AG04450 (cell line): Measurements from ENCODE around the gene NEDD4L. TPM values are rescaled to one million over a fixed set of nuclear protein-coding genes. Genes with fewer than 3 reads are reported as not detected.

Source experiments
- CTCF ChIA-PET: fragments of 300-600, 350-600 bp; formaldehyde crosslinking; extraction: SDS; loops from one replicate; lab custom pipeline; 2022; ENCODE audit warnings: antibody characterized with exemption, inconsistent platforms; lab: Charles Lee
- POLR2A ChIA-PET: fragments of 350-600 bp; formaldehyde crosslinking; extraction: SDS; loops from one replicate; lab custom pipeline; 2021; ENCODE audit warnings: antibody characterized with exemption, inconsistent platforms; lab: Yijun Ruan, JAX
- DNase-seq: peaks from one replicate; pipeline ENCODE4 v3.0.0-alpha.2; 2011; ENCODE audit warnings: low read depth, low spot score
- H3K27ac ChIP-seq: one replicate; pipeline ENCODE4 v1.5.1; 2012; ENCODE audit warnings: low read depth, low read length, control low read depth
- H3K27me3 ChIP-seq: one replicate; pipeline ENCODE4 v1.6.0; 2012; ENCODE audit warnings: low read length; ENCODE audit not compliant: control insufficient read depth, insufficient read depth
- H3K4me3 ChIP-seq: 2 replicates; pipeline ENCODE4 v1.5.1; 2011; ENCODE audit warnings: mild to moderate bottlenecking, low read depth, low read length, control low read depth
- H3K9me3 ChIP-seq: 2 replicates; pipeline ENCODE4 v1.5.1; 2012; ENCODE audit warnings: low read length; ENCODE audit not compliant: control insufficient read depth, insufficient read depth
- CTCF ChIP-seq: IDR thresholded peaks from 2 replicates; pipeline ENCODE4 v1.5.1; 2011; ENCODE audit warnings: low read depth, low read length, control low read depth, inconsistent platforms
- polyA plus RNA-seq: library from polyadenylated mRNA; depleted of rRNA; stranded (reverse); fragments of >200 nt; gene quantifications from 2 replicates; pipeline ENCODE4 v1.2.3, GENCODE V29; 2011

The NEDD4L gene
- polyA plus RNA-seq, 1 experiment = 15.0 TPM

- ChIA-PET POLR2A (no interaction called here), CTCF (interaction anchor here (0.9 kb wide), 1 partner anchor 134 kb away, joined by 3 read pairs; no protein-coding TSS in a partner anchor)
- TF ChIP-seq CTCF = no peak
- Histone ChIP-seq H3K9me3 (no peaks in the 10 kb centered on the region), H3K4me3 (no peak overlapping the region), H3K27me3 (no peaks in the 10 kb centered on the region), H3K27ac (peak overlapping the region; percentile 11)
- DNase-seq = no peak
Observed at GRCh38 chr18:58315739-58316215, 271.8 kb downstream of the NEDD4L start.

DNA sequence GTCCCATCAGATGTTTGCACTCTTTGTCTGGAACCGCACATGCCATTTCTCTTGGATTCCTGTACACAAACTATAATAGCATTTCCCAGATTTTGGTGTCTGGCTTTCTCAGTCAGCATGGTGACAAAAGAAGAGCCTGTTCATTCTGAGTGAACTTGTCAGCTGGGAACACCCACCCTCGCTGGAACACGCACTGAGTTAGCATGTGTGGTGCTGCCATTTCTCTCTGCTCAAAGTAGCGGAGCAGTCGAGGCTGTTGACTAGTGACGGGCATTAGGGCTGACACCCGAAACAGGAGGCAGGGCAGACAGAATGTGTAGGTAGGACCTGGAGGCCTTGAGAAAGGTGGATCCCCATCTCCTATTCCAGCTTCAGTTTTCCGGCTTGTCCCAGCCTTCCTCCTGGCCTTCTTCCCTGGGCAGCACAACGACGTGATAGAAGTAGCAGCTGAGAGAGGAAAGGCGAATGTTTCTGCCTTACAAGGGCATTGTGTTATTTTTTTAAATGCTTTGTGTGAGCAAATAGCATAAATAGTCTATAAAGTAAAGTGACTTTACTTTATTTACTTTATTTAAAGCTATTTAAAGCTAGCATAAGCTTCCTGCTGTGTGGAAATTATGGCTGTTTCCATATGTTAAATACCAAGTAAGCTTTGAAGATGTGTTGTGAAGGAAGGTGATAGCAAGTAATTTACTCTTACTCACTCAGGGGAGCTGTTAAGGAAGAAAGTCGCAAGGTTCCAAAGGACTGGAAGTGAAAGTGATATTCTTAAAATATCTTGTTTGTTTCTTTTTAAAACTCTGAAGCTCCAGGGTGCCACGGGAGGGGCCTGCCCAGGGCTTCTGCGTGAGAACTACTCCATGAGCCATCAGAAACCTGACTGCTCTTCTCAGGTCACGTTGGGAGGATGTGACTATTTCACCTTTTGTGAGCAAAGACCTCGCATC, 272.6 kb downstream of the NEDD4L start:
- H3K4me3 ChIP-seq = no peak overlapping the region
- TF ChIP-seq CTCF = no peak
- no peak for DNase-seq
- CTCF ChIA-PET = no interaction called here
- POLR2A ChIA-PET = interaction anchor here (0.6 kb wide), 1 partner anchor 45 kb away, joined by 3 read pairs; no protein-coding TSS in a partner anchor
- no peak overlapping the region for H3K27ac ChIP-seq
- no peaks in the 10 kb centered on the region for H3K27me3 ChIP-seq
- H3K9me3 ChIP-seq = no peaks in the 10 kb centered on the region

DNA sequence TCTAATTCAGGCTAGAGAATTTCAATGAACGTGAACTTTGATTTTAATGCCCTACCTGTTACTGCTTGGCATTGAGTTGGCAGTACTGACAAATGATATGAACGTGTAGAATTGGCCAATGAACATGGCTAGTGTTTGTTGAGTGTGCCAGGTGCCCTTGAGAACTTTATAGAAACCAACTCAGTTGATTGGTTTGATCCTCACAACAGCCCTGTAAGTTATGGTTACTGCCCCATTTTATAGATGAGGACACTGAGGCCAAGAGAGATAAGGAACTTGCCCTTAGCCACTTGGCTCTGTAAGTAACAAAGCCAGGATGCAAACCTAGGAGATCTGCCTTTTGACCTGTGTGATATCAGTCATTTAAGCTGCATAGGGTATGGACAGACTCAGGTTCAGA, 275.7 kb downstream of the NEDD4L start:
- POLR2A ChIA-PET = no interaction called here

DNA sequence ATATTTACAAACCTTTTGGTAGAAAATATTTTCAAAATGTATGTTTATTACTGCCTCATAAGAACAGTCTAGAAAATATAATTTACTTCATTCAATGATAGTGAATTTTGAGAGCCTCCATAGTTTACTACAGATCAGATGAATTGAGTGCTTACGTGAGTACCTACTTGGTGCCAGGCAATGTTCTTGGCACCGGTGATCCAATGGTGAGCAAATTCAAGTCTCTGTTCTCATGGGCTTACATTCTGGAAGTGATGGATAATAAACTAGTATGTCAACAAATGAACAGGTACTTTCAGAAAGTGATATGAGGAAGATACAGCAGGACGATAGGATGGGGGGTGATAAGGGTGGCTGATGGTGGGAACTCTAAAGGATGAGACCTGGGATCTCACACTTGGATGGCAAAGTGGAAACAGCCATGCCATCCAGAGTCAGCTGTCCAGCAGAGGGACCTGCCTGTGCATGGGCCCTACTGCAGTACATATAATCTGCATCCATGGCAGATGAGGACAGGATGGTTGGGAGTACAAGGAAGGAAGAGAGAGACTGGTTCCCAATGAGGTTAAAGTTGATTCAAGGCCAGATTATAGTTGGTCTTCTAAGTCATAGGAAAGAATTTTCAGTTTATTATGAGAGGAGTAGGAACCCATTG, 277.0 kb downstream of the NEDD4L start:
- DNase-seq = no peak
- Histone ChIP-seq H3K27ac (no peak overlapping the region), H3K9me3 (no peaks in the 10 kb centered on the region), H3K4me3 (no peak overlapping the region), H3K27me3 (no peaks in the 10 kb centered on the region)
- ChIA-PET CTCF (interaction anchor here (0.9 to 1.2 kb wide), 5 partner anchors 7 to 140 kb away, joined by 3 to 4 read pairs (median 4); no protein-coding TSS in a partner anchor), POLR2A (no interaction called here)
- TF ChIP-seq CTCF = no peak

More for the DNA sequence above, 275.7 kb downstream of the NEDD4L start:
- Histone ChIP-seq H3K4me3 (no peak overlapping the region), H3K27ac (no peak overlapping the region), H3K27me3 (no peaks in the 10 kb centered on the region), H3K9me3 (no peaks in the 10 kb centered on the region)
- CTCF ChIA-PET = no interaction called here
- no peak for DNase-seq
- TF ChIP-seq CTCF = no peak
